Measurements from ENCODE around the gene ZNF747. TPM values are rescaled to one million over a fixed set of nuclear protein-coding genes. Genes with fewer than 3 reads are reported as not detected.

Gene ZNF747
- total and polyA plus RNA-seq, 7 donors: 6.0 to 15.5 (median 11.4) TPM

DNA sequence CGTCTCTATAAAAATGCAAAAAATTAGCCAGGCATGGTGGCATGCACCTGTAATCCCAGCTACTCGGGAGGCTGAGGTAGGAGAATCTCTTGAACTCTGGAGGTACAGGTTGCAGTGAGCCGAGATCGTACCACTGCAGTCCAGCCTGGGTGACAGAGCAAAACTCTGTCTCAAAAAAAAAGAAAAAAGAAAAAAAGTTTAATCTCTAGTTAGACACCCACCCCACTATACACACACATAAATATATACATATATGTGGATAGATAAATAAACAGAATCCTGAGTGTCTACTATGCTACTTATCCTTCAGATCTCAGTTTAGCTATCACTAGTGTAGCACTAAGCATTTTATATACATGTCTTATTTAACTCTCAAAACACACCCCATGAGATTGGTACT, 43.4 kb downstream of the ZNF747 start:
- Histone ChIP-seq H3K4me1 (no peaks in the 10 kb centered on the region), H3K4me3 (no peak overlapping the region), H3K9me3 (no peaks in the 10 kb centered on the region), H3K27me3 (peaks cover 0 to 9% (median 0%) of the 10 kb centered on the region in 3 donors), H3K36me3 (no peaks in the 10 kb centered on the region), H3K27ac (no peak overlapping the region)
- WGBS, 2 donors: 85 to 92% methylated on average over 4 of the region's 4 CpGs
- DNase-seq: no peak
- TF ChIP-seq POLR2A (IDR thresholded peaks at IDR 0.05): no peak
- TF ChIP-seq POLR2AphosphoS5 (IDR thresholded peaks at IDR 0.05): no peak
- no peak for TF ChIP-seq EP300 (IDR thresholded peaks at IDR 0.05)
- TF ChIP-seq, protein P1, sequence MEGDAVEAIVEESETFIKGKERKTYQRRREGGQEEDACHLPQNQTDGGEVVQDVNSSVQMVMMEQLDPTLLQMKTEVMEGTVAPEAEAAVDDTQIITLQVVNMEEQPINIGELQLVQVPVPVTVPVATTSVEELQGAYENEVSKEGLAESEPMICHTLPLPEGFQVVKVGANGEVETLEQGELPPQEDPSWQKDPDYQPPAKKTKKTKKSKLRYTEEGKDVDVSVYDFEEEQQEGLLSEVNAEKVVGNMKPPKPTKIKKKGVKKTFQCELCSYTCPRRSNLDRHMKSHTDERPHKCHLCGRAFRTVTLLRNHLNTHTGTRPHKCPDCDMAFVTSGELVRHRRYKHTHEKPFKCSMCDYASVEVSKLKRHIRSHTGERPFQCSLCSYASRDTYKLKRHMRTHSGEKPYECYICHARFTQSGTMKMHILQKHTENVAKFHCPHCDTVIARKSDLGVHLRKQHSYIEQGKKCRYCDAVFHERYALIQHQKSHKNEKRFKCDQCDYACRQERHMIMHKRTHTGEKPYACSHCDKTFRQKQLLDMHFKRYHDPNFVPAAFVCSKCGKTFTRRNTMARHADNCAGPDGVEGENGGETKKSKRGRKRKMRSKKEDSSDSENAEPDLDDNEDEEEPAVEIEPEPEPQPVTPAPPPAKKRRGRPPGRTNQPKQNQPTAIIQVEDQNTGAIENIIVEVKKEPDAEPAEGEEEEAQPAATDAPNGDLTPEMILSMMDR (IDR thresholded peaks at IDR 0.05): no peak
- intact Hi-C loops (cut with DNase I): no loop called here

DNA sequence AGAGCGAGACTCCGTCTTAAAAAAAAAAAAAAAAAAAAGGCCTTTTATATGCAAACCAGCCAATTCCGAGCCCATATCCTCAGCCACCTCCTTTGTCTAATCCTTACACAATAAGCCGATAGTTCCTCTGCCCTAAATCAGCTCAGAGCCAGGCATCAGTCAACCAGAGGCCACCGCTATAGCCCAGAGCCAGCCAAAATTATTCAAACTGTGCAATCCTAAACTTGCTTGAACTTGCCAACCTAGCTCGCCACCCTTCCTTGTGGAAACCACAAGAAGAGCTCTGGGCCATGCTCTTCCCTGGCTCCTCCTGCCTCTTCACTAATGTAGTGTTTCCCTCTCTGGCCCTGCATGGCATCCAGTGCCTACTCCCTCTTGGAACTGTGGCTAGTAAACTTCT, 44.4 kb downstream of the ZNF747 start:
- H3K9me3 ChIP-seq: no peaks in the 10 kb centered on the region
- WGBS, 2 donors: 92% methylated on average over 6 of the region's 6 CpGs
- peaks cover 0 to 5% (median 0%) of the 10 kb centered on the region in 3 donors for H3K27me3 ChIP-seq
- no peak for TF ChIP-seq POLR2AphosphoS5 (IDR thresholded peaks at IDR 0.05)
- no peak for TF ChIP-seq EP300 (IDR thresholded peaks at IDR 0.05)
- TF ChIP-seq, protein P1 (IDR thresholded peaks at IDR 0.05): no peak
- TF ChIP-seq POLR2A (IDR thresholded peaks at IDR 0.05): no peak
- no peak for DNase-seq
- no peak overlapping the region for H3K27ac ChIP-seq
- no peak overlapping the region for H3K4me3 ChIP-seq
- no peaks in the 10 kb centered on the region for H3K36me3 ChIP-seq
- H3K4me1 ChIP-seq: no peaks in the 10 kb centered on the region
- intact Hi-C loops (cut with DNase I): no loop called here

DNA sequence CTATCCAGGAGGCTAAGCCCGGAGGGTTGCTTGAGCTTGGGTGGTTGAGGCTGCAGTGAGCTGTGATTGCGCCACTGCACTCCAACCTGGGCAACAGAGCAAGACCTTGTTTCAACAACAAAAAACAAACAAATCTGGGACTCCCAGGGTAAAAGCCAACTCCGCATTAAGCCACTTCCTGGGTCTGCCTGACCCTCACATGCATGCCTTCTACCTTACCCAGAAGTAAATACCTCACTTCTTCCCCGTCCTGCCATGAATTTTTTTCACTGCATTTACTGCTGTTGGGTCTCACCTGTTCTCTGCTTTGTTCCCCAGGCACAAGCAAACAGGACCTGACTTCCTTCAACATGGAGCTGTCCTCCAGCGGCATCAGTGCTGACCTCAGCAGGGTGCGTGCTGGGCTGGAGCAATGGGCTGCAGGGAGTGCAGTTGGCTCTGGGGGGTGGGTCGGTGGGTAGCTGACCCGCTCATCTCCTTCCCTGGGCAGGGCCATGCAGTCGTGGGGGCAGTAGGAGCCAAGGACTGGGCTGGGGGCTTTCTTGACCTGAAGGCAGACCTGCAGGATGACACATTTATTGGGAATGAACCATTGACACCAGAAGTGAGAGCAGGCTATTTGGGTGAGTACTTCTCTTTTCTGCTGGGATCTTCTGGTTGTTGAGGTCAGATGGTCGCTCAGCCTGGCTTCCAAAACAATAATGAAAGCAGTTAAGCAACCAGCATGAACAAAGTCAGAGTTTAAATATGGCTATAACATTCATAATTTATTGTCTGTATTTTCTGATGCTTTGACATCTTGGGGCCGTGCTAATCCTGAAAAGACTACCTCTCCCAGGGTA, 45.7 kb downstream of the ZNF747 start:
- no peaks in the 10 kb centered on the region for H3K9me3 ChIP-seq
- no peak overlapping the region for H3K4me3 ChIP-seq
- no peak overlapping the region for H3K27ac ChIP-seq
- H3K27me3 ChIP-seq: peaks cover 0 to 5% (median 0%) of the 10 kb centered on the region in 3 donors
- no peaks in the 10 kb centered on the region for H3K4me1 ChIP-seq
- DNase-seq: no peak
- WGBS, 2 donors: 76 to 79% methylated on average over 11 of the region's 11 CpGs
- intact Hi-C loops (cut with DNase I): no loop called here
- H3K36me3 ChIP-seq: no peaks in the 10 kb centered on the region
- TF ChIP-seq POLR2A (IDR thresholded peaks at IDR 0.05): no peak
- no peak for TF ChIP-seq POLR2AphosphoS5 (IDR thresholded peaks at IDR 0.05)
- TF ChIP-seq, protein P1 (IDR thresholded peaks at IDR 0.05): no peak
- TF ChIP-seq EP300 (IDR thresholded peaks at IDR 0.05): no peak

DNA sequence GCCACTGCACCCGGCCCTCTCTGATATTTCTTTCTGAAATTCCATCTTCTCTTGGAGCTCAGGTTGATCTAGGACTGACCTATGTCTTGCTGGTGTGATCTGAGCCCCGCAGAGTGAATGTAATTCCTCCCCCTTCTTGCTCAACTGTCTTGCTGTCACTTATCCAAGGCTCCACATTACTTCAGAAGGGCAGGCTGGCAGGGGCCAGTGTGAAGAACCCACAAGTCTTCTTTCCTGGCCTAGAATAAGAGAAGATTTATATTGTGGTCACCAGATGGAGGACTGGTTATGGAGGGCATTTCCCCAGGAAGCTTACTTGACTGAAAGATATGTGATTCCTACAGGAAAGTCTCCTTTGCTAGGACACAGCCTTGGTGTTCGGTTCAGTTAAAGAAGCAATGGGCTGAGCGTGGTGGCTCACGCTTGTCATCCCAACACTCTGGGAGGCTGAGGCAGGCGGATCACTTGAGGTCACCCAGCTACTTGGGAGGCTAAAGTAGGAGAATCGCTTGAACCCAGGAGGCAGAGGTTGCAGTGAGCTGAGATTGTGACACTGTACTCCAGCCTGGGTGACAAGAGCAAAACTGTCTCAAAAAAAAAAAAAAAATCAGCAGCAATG, 48.7 kb downstream of the ZNF747 start:
- peaks cover 0 to 5% (median 0%) of the 10 kb centered on the region in 3 donors for H3K27me3 ChIP-seq
- no peaks in the 10 kb centered on the region for H3K9me3 ChIP-seq
- H3K4me1 ChIP-seq: no peaks in the 10 kb centered on the region
- no peak overlapping the region for H3K27ac ChIP-seq
- no peak for DNase-seq
- no peaks in the 10 kb centered on the region for H3K36me3 ChIP-seq
- intact Hi-C loops (cut with DNase I): no loop called here
- no peak overlapping the region for H3K4me3 ChIP-seq
- WGBS, 2 donors: 93 to 96% methylated on average over 7 of the region's 7 CpGs
- TF ChIP-seq POLR2AphosphoS5 (IDR thresholded peaks at IDR 0.05) (no peak), POLR2A (IDR thresholded peaks at IDR 0.05) (no peak), EP300 (IDR thresholded peaks at IDR 0.05) (no peak)
- TF ChIP-seq, protein P1 (IDR thresholded peaks at IDR 0.05): no peak
